A172 (cell line): ENCODE results near the gene GZMM. TPM values are rescaled to one million over a fixed set of nuclear protein-coding genes. Genes with fewer than 3 reads are reported as not detected.

ENCODE experiments used
- DNase-seq: peaks from one replicate; pipeline ENCODE4 v3.0.0-alpha.2; 2015; ENCODE audit warnings: low spot score
- total RNA-seq: library from RNA; depleted of rRNA; stranded (reverse); fragments of >200 nt; shearing (Covaris generic); gene quantifications from 2 replicates; pipeline ENCODE4 v1.2.3, GENCODE V29; 2014

GZMM gene
- total RNA-seq, 1 experiment from 2014 or later = not detected

GRCh38 chr19:566844-567243 is 23.0 kb downstream of the GZMM start:
- no peak for DNase-seq

GRCh38 chr19:567296-567900 is 23.5 kb downstream of the GZMM start:
- no peak for DNase-seq

- DNase-seq = no peak
Observed at GRCh38 chr19:570251-570686, 26.4 kb downstream of the GZMM start.

DNA sequence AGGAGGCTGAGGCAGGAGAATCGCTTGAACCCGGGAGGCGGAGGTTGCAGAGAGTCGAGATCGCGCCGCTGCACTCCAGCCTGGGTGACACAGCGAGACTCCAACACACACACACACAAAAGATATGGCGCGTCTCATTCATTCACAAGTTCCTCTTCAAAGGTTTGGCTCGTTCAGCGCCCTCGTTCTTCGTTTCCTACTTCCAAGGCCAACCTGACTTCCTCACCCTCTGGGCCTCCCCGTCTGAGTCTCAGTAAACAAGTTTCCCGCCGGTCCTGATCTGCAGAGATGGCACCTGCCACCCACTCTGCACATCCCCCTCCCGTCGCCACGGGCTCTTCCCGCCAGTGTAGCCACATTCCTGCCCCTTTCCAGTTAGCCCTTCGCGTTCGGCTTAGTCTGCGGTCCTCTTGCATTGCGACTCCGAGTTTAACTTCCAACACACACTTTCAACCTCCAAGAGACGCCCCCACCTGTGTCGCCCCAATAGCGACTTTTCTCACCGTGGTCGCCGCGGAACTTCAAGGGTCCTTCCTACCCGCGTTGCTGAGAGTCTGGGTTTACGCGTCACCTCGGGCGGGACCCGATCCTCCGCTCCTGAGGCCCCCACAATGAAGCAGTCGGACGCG is 27.2 kb downstream of the GZMM start:
- DNase-seq = no peak

DNA sequence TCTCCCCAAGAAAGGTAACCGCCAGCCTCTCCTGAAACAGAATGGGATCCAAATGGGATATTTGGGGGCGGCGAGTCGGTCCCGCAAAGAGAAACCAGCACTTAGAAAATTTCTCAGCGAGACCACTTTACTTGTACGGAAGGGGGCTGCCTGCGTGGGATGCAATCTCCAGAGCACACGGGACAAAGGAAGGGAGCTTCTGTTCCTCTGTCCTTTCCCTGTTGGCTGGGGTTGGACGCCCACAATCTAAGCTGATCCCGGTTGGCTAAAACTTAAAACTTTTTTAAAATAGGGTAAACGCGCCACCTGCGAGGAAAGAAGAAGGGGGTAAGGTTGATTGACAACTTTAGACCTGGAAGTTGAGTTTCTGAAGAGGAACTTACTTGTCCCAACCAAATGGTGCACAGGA is 27.7 kb downstream of the GZMM start:
- peak; percentile 36 for DNase-seq

DNA sequence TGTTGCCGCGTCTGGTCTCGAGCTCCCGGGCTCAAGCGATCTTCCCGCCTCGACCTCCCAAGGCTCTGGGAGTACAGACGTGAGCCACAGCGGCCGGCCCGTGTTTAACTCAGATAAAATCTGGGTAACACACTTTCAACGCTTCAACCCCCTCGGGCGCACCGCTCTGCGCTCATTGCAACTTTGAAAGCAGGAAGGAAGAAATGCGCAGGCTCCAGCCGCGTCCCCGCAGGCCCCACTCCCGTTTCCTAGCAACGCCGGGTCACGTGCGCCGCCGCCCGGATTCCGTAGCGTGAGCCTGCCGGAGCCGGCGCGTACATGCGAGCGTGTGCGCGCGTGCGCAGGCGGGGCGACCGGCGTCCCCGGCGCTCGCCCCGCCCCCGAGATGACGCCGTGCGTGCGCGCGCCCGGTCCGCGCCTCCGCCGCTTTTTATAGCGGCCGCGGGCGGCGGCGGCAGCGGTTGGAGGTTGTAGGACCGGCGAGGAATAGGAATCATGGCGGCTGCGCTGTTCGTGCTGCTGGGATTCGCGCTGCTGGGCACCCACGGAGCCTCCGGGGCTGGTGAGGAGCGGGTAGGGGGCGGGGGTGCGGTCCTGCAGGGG is 28.4 kb downstream of the GZMM start, which contains the start of gene BSG:
Gene BSG (plus strand): TSS at position 457 of the 603 bp plus-strand sequence. CDS start 39 bp downstream, at position 496.
- DNase-seq = peak; percentile 93

DNA sequence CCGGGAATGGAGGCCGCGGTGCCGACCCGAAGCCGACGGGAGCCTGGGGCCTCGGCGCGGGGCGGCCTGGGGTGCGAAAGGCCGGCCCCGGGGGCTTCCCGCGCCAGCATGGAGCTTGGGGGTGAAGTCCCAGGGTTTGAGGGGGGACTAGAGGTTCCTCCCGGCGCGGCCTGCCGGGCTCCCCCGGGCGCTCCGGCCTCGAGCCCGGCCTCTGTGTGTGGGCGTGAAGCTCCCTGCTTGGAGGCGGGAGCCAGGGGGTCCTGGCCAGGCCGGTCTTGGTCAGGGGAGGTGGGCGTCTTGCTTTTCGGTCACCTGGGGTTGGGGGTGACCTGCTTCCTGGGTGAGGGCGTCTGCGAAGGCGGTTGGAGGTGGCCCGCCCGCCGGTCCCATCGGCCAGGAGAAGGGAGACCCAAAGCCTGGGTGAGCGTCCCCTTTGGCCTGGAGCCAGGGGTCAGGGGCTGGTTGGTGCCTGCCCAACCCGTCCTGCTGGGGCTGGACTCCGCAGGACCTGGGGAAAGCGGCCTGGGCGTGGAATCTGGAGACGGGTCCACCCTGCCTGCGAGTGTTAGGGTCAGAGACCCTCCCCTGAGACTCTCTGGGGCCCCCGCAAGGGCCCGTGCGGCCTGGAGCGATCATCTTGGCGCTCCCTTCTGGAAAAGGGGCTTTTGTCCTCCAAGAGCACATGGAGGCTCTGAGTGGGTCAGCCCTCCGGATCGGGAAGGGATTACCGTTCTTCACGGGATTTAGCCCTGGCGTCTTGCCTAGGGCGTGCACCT is 29.1 kb downstream of the GZMM start:
- peak; percentile 61 for DNase-seq

- no peak for DNase-seq
Observed at GRCh38 chr19:573519-573825, 29.6 kb downstream of the GZMM start.

DNA sequence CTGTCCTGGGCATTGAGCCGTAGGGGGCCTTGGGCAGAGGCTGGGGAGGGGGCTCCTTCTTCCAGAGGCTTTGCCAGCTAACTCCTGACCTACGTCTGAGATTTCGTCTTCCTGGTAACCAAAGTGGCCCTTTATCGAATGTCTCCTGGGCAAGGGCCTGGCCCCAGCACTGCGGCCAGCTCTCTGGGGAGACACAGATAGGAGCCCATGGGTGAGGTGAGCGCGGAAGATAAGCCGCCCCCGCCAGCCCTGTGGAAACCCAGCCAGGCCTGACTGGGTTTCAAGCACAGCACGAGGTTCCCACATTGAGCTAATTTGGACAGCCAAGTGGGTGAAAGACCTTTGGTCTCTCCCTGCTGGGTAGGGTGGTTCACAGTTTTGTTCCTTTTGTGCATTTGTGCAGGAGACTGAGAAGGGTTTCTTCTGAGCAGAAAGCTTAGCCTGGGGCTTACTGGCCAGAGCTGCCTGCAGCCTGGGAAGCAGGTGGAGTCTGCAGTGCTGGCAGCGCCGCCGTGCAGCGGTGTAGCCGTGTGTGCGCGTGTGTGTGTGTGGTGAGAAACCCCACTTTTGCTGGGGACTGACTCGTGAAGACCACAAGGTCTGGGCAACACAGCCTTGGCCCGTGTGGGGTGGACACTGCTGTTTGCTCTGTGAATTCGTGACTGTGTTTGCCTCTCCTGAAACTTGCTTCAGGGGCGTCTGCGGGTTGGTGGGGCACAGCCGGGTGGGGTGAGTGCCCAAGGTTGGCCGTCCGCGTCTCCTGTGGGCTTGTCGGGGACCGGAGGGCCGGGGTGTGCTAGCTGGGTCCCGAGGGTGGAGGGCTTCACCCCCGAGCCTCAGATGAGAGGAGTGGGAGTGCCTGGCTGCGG is 31.0 kb downstream of the GZMM start:
- peak; percentile 34 for DNase-seq

- DNase-seq = peak; percentile 90
Observed at GRCh38 chr19:575527-576506, 32.0 kb downstream of the GZMM start.

- no peak for DNase-seq
Observed at GRCh38 chr19:576768-577438, 33.0 kb downstream of the GZMM start.

DNA sequence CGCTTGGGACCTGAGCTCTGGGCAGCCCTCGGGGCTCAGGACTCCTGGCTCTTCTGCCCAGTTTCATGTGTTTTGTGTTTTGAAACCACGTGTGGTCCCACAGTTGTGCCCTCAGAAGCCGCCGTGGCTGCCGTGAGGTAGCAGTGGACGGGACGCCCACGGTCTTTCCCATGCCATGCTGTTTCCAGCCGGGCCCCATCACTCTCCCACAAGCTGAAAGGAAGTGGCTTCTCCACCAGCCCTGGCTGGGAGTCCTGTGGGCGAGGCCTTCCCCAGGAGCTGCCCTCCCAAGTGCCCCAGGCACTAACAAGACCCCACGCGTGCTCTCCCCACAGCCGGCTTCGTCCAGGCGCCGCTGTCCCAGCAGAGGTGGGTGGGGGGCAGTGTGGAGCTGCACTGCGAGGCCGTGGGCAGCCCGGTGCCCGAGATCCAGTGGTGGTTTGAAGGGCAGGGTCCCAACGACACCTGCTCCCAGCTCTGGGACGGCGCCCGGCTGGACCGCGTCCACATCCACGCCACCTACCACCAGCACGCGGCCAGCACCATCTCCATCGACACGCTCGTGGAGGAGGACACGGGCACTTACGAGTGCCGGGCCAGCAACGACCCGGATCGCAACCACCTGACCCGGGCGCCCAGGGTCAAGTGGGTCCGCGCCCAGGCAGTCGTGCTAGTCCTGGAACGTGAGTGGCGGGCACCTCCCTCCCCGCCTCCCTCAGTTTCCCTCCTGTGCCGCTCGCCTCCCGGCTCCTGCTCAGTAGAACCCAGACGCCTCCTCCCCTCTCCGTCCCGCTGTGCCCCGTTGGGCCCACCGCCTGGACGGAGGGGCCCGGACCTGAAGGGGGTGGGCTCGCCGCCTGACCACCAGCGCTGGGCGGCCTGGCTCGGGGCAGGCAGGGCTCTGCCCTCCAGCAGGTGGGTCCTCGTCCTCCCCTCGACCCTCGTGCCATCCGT is 33.9 kb downstream of the GZMM start:
- no peak for DNase-seq

GRCh38 chr19:579111-579841 is 35.4 kb downstream of the GZMM start:
- no peak for DNase-seq

DNA sequence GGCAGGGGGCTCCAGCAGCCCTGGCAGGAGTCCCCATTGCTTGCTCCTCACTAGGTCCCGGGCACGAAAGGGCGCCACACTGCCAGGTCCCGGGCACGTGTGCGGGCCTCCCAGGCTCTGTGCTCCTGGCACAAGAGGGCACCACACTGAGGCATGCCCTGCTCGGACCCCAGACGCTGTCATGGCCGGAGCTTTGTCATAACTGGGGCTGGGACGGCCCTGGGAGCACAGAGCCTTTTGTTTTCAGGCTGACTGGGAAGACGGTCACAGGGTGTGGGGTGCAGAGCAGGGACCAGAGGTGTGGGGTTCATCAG is 35.9 kb downstream of the GZMM start:
- no peak for DNase-seq

DNA sequence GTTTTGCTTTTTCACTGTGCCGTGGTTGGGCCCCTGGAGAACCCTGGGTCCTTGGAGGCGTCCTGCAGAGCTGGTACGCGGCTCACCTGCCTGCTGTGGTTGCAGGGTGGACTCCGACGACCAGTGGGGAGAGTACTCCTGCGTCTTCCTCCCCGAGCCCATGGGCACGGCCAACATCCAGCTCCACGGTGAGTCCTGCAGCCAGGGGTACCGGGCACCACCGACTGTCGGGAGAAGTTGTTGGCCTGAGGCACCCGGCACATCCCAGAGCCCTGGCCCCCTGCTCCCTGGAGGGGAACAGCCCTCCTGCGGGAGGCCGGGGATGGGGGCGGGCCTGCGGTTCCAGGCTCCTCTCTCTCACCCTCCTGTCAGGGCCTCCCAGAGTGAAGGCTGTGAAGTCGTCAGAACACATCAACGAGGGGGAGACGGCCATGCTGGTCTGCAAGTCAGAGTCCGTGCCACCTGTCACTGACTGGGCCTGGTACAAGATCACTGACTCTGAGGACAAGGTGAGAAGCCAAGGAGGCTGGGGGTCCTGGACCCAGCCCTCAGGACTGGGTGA is 36.5 kb downstream of the GZMM start:
- no peak for DNase-seq

- DNase-seq = no peak
Observed at GRCh38 chr19:581399-582111, 37.7 kb downstream of the GZMM start.
